ENCODE measurements around the gene CENPP. TPM values are rescaled to one million over a fixed set of nuclear protein-coding genes. Genes with fewer than 3 reads are reported as not detected.

The CENPP gene
- polyA plus RNA-seq, 1 donor = 8.8 TPM

- DNase-seq = no peak
Measured at GRCh38 chr9:92656537-92656925, 330.8 kb downstream of the CENPP start.

GRCh38 chr9:92657296-92658094 is 331.7 kb downstream of the CENPP start:
- DNase-seq = no peak

GRCh38 chr9:92658176-92658575 is 332.4 kb downstream of the CENPP start:
- DNase-seq = no peak

GRCh38 chr9:92658611-92659010 is 332.9 kb downstream of the CENPP start:
- DNase-seq = no peak

- DNase-seq = no peak
Measured at GRCh38 chr9:92659601-92660000, 333.8 kb downstream of the CENPP start.

- DNase-seq = no peak
Measured at GRCh38 chr9:92660266-92660665, 334.5 kb downstream of the CENPP start.

- no peak for DNase-seq
Measured at GRCh38 chr9:92661127-92661526, 335.4 kb downstream of the CENPP start.

GRCh38 chr9:92661743-92662142 is 336.0 kb downstream of the CENPP start:
- DNase-seq = no peak

GRCh38 chr9:92663126-92663525 is 337.4 kb downstream of the CENPP start:
- DNase-seq = no peak

- DNase-seq = no peak
Measured at GRCh38 chr9:92663951-92664350, 338.2 kb downstream of the CENPP start.

- no peak for DNase-seq
Measured at GRCh38 chr9:92664394-92665152, 338.8 kb downstream of the CENPP start.

GRCh38 chr9:92665836-92666235 is 340.1 kb downstream of the CENPP start:
- no peak for DNase-seq

GRCh38 chr9:92666236-92666635 is 340.5 kb downstream of the CENPP start:
- no peak for DNase-seq

- no peak for DNase-seq
Measured at GRCh38 chr9:92666912-92667532, 341.3 kb downstream of the CENPP start.

GRCh38 chr9:92668746-92669526 is 343.2 kb downstream of the CENPP start:
- DNase-seq = peak; percentile 13

GRCh38 chr9:92669527-92669889 is 343.8 kb downstream of the CENPP start:
- DNase-seq = peak; percentile 8

Other genes with a start within 250 kb of the CENPP start
- 104 TPM for gene SPTLC1, start 210.5 kb upstream of the CENPP start, polyA plus RNA-seq (ENCODE audit: insufficient read length)
- 138 TPM for gene IARS1, start 32.3 kb upstream of the CENPP start, polyA plus RNA-seq (ENCODE audit: insufficient read length)
- gene NOL8, start 603 bp upstream of the CENPP start, polyA plus RNA-seq (ENCODE audit: insufficient read length) = 60.7 TPM
- 40.2 TPM for gene OGN, start 78.6 kb downstream of the CENPP start, polyA plus RNA-seq (ENCODE audit: insufficient read length)
- 0.62 TPM for gene OMD, start 98.5 kb downstream of the CENPP start, polyA plus RNA-seq (ENCODE audit: insufficient read length)
- 9.8 TPM for gene ASPN, start 156.6 kb downstream of the CENPP start, polyA plus RNA-seq (ENCODE audit: insufficient read length)
- gene ECM2, start 210.0 kb downstream of the CENPP start, polyA plus RNA-seq (ENCODE audit: insufficient read length) = 14.9 TPM

Measured in left kidney (tissue), 2 donors.